Inflammatory macrophage (primary cell): ENCODE measurements around the gene CSTPP1.
"Not testable (repeated sequence)": the region's sequence is repeated elsewhere in the genome, so short reads cannot be mapped to it uniquely, and the experiment has no call there.

Experiments used
- DNase-seq, 2 donors: peaks; one replicate each; pipeline ENCODE4 v3.0.0-alpha.2; 2020 to 2022

The CSTPP1 gene

GRCh38 chr11:47105541-47105940, 169.0 kb downstream of the CSTPP1 start:
- DNase-seq = no peak

- DNase-seq = no peak
Measured at GRCh38 chr11:47105974-47106373, 169.4 kb downstream of the CSTPP1 start.

- DNase-seq = peak in 1 of 2 donors; percentile 32
Measured at GRCh38 chr11:47106798-47107411, 170.3 kb downstream of the CSTPP1 start.

- no peak for DNase-seq
Measured at GRCh38 chr11:47107744-47108143, 171.2 kb downstream of the CSTPP1 start.

GRCh38 chr11:47108214-47108613, 171.7 kb downstream of the CSTPP1 start:
- DNase-seq = no peak

- no peak for DNase-seq
Measured at GRCh38 chr11:47109051-47109726, 172.6 kb downstream of the CSTPP1 start.

- DNase-seq = no peak
Measured at GRCh38 chr11:47109727-47110246, 173.2 kb downstream of the CSTPP1 start.

- no peak for DNase-seq
Measured at GRCh38 chr11:47111318-47111804, 174.8 kb downstream of the CSTPP1 start.

- not testable (repeated sequence) for DNase-seq
Measured at GRCh38 chr11:47112941-47113340, 176.4 kb downstream of the CSTPP1 start.

GRCh38 chr11:47118958-47119688, 182.6 kb downstream of the CSTPP1 start:
- DNase-seq = not testable (repeated sequence)

GRCh38 chr11:47121056-47121455, 184.5 kb downstream of the CSTPP1 start:
- no peak for DNase-seq

GRCh38 chr11:47121731-47122130, 185.2 kb downstream of the CSTPP1 start:
- no peak for DNase-seq

- no peak for DNase-seq
Measured at GRCh38 chr11:47123094-47123493, 186.5 kb downstream of the CSTPP1 start.

- DNase-seq = no peak
Measured at GRCh38 chr11:47124675-47125074, 188.1 kb downstream of the CSTPP1 start.

- DNase-seq = no peak
Measured at GRCh38 chr11:47125083-47125482, 188.5 kb downstream of the CSTPP1 start.

GRCh38 chr11:47127213-47127612, 190.7 kb downstream of the CSTPP1 start:
- DNase-seq = no peak

GRCh38 chr11:47130543-47130942, 194.0 kb downstream of the CSTPP1 start:
- no peak for DNase-seq

- DNase-seq = no peak
Measured at GRCh38 chr11:47131136-47131535, 194.6 kb downstream of the CSTPP1 start.

GRCh38 chr11:47132490-47132889, 195.9 kb downstream of the CSTPP1 start:
- DNase-seq = no peak

GRCh38 chr11:47132981-47133380, 196.4 kb downstream of the CSTPP1 start:
- no peak for DNase-seq

- DNase-seq = no peak
Measured at GRCh38 chr11:47136327-47136726, 199.8 kb downstream of the CSTPP1 start.

GRCh38 chr11:47136921-47137320, 200.4 kb downstream of the CSTPP1 start:
- no peak for DNase-seq

GRCh38 chr11:47137476-47137875, 200.9 kb downstream of the CSTPP1 start:
- no peak for DNase-seq
